Measurements from ENCODE around the gene TOM1.

The TOM1 gene

GRCh38 chr22:35275580-35275979 lies 24.1 kb upstream of the TOM1 start:
- no peak overlapping the region for H3K4me3 ChIP-seq (replicated peaks; ENCODE audit: low read depth, low read length)
- DNase-seq (ENCODE audit: extremely low read depth, insufficient read length) = no peak
- H3K27me3 ChIP-seq (replicated peaks; ENCODE audit: control insufficient read depth, insufficient read depth, low read length) = no peaks in the 10 kb centered on the region
- H3K36me3 ChIP-seq (ENCODE audit: control insufficient read depth, insufficient read depth, low read length) = peaks cover 3% of the 10 kb centered on the region; the same call in 1 of the 2 replicates
- TF ChIP-seq CTCF (IDR thresholded peaks at IDR 0.05; ENCODE audit: insufficient read depth, low read length, poor library complexity, severe bottlenecking) = no peak

GRCh38 chr22:35276019-35276418 lies 23.7 kb upstream of the TOM1 start:
- no peak overlapping the region for H3K4me3 ChIP-seq (replicated peaks; ENCODE audit: low read depth, low read length)
- H3K27me3 ChIP-seq (replicated peaks; ENCODE audit: control insufficient read depth, insufficient read depth, low read length) = no peaks in the 10 kb centered on the region
- peaks cover 3% of the 10 kb centered on the region; the same call in 1 of the 2 replicates for H3K36me3 ChIP-seq (ENCODE audit: control insufficient read depth, insufficient read depth, low read length)
- no peak for TF ChIP-seq CTCF (IDR thresholded peaks at IDR 0.05; ENCODE audit: insufficient read depth, low read length, poor library complexity, severe bottlenecking)
- DNase-seq (ENCODE audit: extremely low read depth, insufficient read length) = no peak

- H3K4me3 ChIP-seq (replicated peaks; ENCODE audit: low read depth, low read length) = no peak overlapping the region
- no peak for DNase-seq (ENCODE audit: extremely low read depth, insufficient read length)
- peaks cover 10% of the 10 kb centered on the region for H3K36me3 ChIP-seq (ENCODE audit: control insufficient read depth, insufficient read depth, low read length)
- TF ChIP-seq CTCF (IDR thresholded peaks at IDR 0.05; ENCODE audit: insufficient read depth, low read length, poor library complexity, severe bottlenecking) = no peak
- no peaks in the 10 kb centered on the region for H3K27me3 ChIP-seq (replicated peaks; ENCODE audit: control insufficient read depth, insufficient read depth, low read length)
Measured at GRCh38 chr22:35288116-35288515, 11.6 kb upstream of the TOM1 start.

GRCh38 chr22:35292786-35293185 lies 6.9 kb upstream of the TOM1 start:
- H3K27me3 ChIP-seq (replicated peaks; ENCODE audit: control insufficient read depth, insufficient read depth, low read length) = no peaks in the 10 kb centered on the region
- H3K4me3 ChIP-seq (replicated peaks; ENCODE audit: low read depth, low read length) = no peak overlapping the region
- no peak for DNase-seq (ENCODE audit: extremely low read depth, insufficient read length)
- peaks cover 9% of the 10 kb centered on the region for H3K36me3 ChIP-seq (ENCODE audit: control insufficient read depth, insufficient read depth, low read length)
- no peak for TF ChIP-seq CTCF (IDR thresholded peaks at IDR 0.05; ENCODE audit: insufficient read depth, low read length, poor library complexity, severe bottlenecking)

GRCh38 chr22:35296051-35296450 lies 3.6 kb upstream of the TOM1 start:
- H3K4me3 ChIP-seq (replicated peaks; ENCODE audit: low read depth, low read length) = no peak overlapping the region
- TF ChIP-seq CTCF (IDR thresholded peaks at IDR 0.05; ENCODE audit: insufficient read depth, low read length, poor library complexity, severe bottlenecking) = no peak
- H3K36me3 ChIP-seq (ENCODE audit: control insufficient read depth, insufficient read depth, low read length) = peaks cover 7% of the 10 kb centered on the region
- DNase-seq (ENCODE audit: extremely low read depth, insufficient read length) = no peak
- no peaks in the 10 kb centered on the region for H3K27me3 ChIP-seq (replicated peaks; ENCODE audit: control insufficient read depth, insufficient read depth, low read length)

- no peak for TF ChIP-seq CTCF (IDR thresholded peaks at IDR 0.05; ENCODE audit: insufficient read depth, low read length, poor library complexity, severe bottlenecking)
- Histone ChIP-seq H3K36me3 (ENCODE audit: control insufficient read depth, insufficient read depth, low read length) (peaks cover 4% of the 10 kb centered on the region), H3K27me3 (replicated peaks; ENCODE audit: control insufficient read depth, insufficient read depth, low read length) (no peaks in the 10 kb centered on the region), H3K4me3 (replicated peaks; ENCODE audit: low read depth, low read length) (peak overlapping the region; percentile 86)
- DNase-seq (ENCODE audit: extremely low read depth, insufficient read length) = no peak
Measured at GRCh38 chr22:35299217-35299672, 449 bp upstream of the TOM1 start.
